Stimulated activated CD4-positive, alpha-beta T cell treated with anti-CD3 and anti-CD28 coated beads, TNF-alpha, amount 100 ng/mL, for 1 hour (primary cell): ENCODE measurements around the gene FCGBP.
A peak's percentile ranks its signal among the peaks of the same experiment; 100 is the strongest.
"Not testable (repeated sequence)": the region's sequence is repeated elsewhere in the genome, so short reads cannot be mapped to it uniquely, and the experiment has no call there.

Experiments used
- DNase-seq, 3 donors: peaks; one replicate each; pipeline ENCODE4 v3.0.0-alpha.2; 2020; ENCODE audit warnings: low read depth in 3 of 3, low spot score in 1 of 3

FCGBP gene

GRCh38 chr19:39934584-39935363 is at the start of gene FCGBP:
Gene FCGBP (minus strand): TSS chr19:39934634.
- no peak for DNase-seq

- no peak for DNase-seq
Observed at GRCh38 chr19:39983695-39984300, 49.4 kb upstream of the FCGBP start.

GRCh38 chr19:39982883-39983282 is 48.4 kb upstream of the FCGBP start:
- DNase-seq: no peak

GRCh38 chr19:39974377-39975155 is 40.1 kb upstream of the FCGBP start:
- no peak for DNase-seq

- no peak for DNase-seq
Observed at GRCh38 chr19:39971380-39972035, 37.1 kb upstream of the FCGBP start.

- DNase-seq: peak; percentile 94 to 98 (median 95)
Observed at GRCh38 chr19:39970675-39971379, 36.4 kb upstream of the FCGBP start, which contains the start of gene PSMC4. Gene PSMC4 (plus strand): TSS chr19:39971165. CDS start chr19:39971203, 38 bp downstream.

- no peak for DNase-seq
Observed at GRCh38 chr19:39970425-39970674, 35.9 kb upstream of the FCGBP start.

- DNase-seq: no peak
Observed at GRCh38 chr19:39969681-39970424, 35.4 kb upstream of the FCGBP start.

GRCh38 chr19:39969266-39969665 is 34.8 kb upstream of the FCGBP start:
- no peak for DNase-seq

GRCh38 chr19:39968789-39969188 is 34.4 kb upstream of the FCGBP start:
- no peak for DNase-seq

GRCh38 chr19:39967561-39967960 is 33.1 kb upstream of the FCGBP start:
- no peak for DNase-seq

GRCh38 chr19:39966617-39967016 is 32.2 kb upstream of the FCGBP start:
- no peak for DNase-seq

GRCh38 chr19:39963898-39964297 is 29.5 kb upstream of the FCGBP start:
- no peak for DNase-seq

- not testable (repeated sequence) for DNase-seq
Observed at GRCh38 chr19:39959407-39959806, 25.0 kb upstream of the FCGBP start.

- DNase-seq: not testable (repeated sequence)
Observed at GRCh38 chr19:39958942-39959341, 24.5 kb upstream of the FCGBP start.

- not testable (repeated sequence) for DNase-seq
Observed at GRCh38 chr19:39957886-39958285, 23.5 kb upstream of the FCGBP start.

GRCh38 chr19:39953915-39954314 is 19.5 kb upstream of the FCGBP start:
- DNase-seq: no peak

- DNase-seq: no peak
Observed at GRCh38 chr19:39951686-39952085, 17.3 kb upstream of the FCGBP start.

- DNase-seq: no peak
Observed at GRCh38 chr19:39951065-39951650, 16.7 kb upstream of the FCGBP start.
